Right cardiac atrium (tissue), 5 donors: Measurements from ENCODE around the gene SND1. TPM values are rescaled to one million over a fixed set of nuclear protein-coding genes. Genes with fewer than 3 reads are reported as not detected.
A peak's percentile ranks its signal among the peaks of the same experiment; 100 is the strongest.

Source experiments
- ATAC-seq, 2 donors: fragments of 200-7000 bp; cut with Tn5 transposase; one replicate each; pipeline versions ENCODE4 v1.8.0 to v1.9.1; 2020; ENCODE audit warnings: moderate library complexity in 2 of 2, mild to moderate bottlenecking in 1 of 2
- DNase-seq, 3 donors: peaks; one replicate each; pipeline ENCODE4 v3.0.0-alpha.2; 2020
- H3K27ac ChIP-seq: one replicate; pipeline ENCODE4 v1.5.1; 2013; ENCODE audit warnings: mild to moderate bottlenecking, low read length, control low read depth, moderate library complexity
- H3K27me3 ChIP-seq: one replicate; pipeline ENCODE4 v1.6.1; 2013; ENCODE audit not compliant: control insufficient read depth, insufficient read depth
- H3K4me1 ChIP-seq: one replicate; pipeline ENCODE4 v1.6.1; 2013; ENCODE audit warnings: low read length; ENCODE audit not compliant: control insufficient read depth, insufficient read depth
- H3K4me3 ChIP-seq: one replicate; pipeline ENCODE4 v1.5.1; 2013; ENCODE audit warnings: low read length, control low read depth
- H3K9me3 ChIP-seq: one replicate; pipeline ENCODE4 v1.6.1; 2013; ENCODE audit warnings: low read length; ENCODE audit not compliant: control insufficient read depth
- WGBS: extraction: QIAGEN DNeasy Blood & Tissue Kit; methylation state at CpG from one replicate; pipeline ENCODE4 v1.1.7; 2013; 5-methylcytosine and 5-hydroxymethylcytosine counted together
- intact Hi-C, 4 donors: fragments of 100-400 bp; cut with DNase I; formaldehyde crosslinking; loops; one replicate each; pipeline versions ENCODE4 v1.11.0 to v1.14.0; 2022 to 2023
- polyA plus RNA-seq: library from polyadenylated mRNA; stranded (reverse); fragments of 200-250 nt; gene quantifications from one replicate; pipeline ENCODE4 v1.2.3, GENCODE V29; 2013
- total RNA-seq, 4 donors: library from RNA; stranded (reverse); fragmentation: NEBNext Ultra II Directional; extraction: Animal tissue kit (Norgen Biotek cat#: 25700); gene quantifications; one replicate each; pipeline ENCODE4 v1.2.1, GENCODE V29; 2021
- donor health status: healthy with polysubstance abuse.
- donor health status: DM: no; HTN: yes; CAD: no.
- donor health status: DM: no; HTN: no; CAD: no.
- donor health status: DM: no; HTN: yes; CAD: no; lungs with severe emphysema.
- donor health status: DM: yes; HTN: yes; CAD: no.

SND1 gene
- total and polyA plus RNA-seq, 5 donors = 50.0 to 107 (median 89.3) TPM

DNA sequence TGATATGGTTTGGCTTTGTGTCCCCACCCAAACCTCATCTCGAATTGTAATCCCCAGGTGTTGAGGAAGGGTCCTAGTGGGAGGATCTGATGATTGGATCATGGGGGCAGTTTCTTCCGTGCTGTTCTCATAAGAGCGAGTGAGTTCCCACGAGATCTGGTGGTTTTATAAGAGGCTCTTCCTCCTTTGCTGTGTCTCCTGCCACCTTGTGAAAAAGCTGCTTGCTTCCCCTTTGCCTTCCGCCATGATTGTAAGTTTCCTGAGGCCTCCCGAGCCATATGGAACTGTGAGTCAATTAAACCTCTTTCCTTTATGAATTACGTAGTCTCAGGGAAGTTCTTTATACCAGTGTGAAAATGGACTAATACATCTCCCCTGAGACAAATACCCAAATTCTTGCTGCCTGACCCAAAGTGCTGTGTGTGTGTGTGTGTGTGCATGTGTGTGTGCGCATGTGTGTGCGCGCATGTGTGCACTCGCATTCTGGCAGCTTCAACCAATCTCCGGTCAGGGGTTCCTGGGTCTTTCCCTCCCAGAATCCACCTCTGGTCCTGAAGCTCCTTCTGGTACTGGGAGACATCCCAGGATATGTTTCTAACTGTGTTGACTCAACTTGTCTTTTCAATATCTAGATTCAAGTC lies 477.4 kb downstream of the SND1 start:
- H3K4me3 ChIP-seq = no peak overlapping the region
- no peaks in the 10 kb centered on the region for H3K9me3 ChIP-seq
- intact Hi-C loops = no loop called here
- no peaks in the 10 kb centered on the region for H3K4me1 ChIP-seq
- 74% methylated on average over 12 of the region's 12 CpGs for WGBS
- DNase-seq = no peak
- ATAC-seq = no peak
- no peak overlapping the region for H3K27ac ChIP-seq
- no peaks in the 10 kb centered on the region for H3K27me3 ChIP-seq

DNA sequence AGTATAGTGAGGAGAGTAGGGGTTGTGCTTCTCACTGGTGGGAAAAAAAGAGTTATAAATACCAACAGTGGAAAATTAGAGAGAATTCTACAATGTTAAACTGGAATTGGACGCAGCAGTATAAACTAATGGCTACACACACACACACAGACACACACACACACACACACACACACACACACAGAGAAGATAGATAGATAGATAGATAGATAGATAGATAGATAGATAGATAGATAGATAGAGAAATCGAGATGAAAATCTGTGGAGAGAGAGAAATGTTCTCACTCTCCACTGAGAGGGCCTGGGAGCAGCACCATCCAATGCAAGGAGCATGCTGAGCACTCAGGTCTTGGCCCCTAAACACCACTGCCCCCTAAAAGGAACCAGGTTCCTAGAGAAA lies 479.1 kb downstream of the SND1 start:
- no peaks in the 10 kb centered on the region for H3K27me3 ChIP-seq
- peaks cover 5% of the 10 kb centered on the region for H3K4me1 ChIP-seq
- no peak for DNase-seq
- intact Hi-C loops = loop anchor here in 2 of 4 donors (10.0 kb wide), 2 partner anchors 416 to 426 kb away; no protein-coding TSS in a partner anchor
- H3K27ac ChIP-seq = no peak overlapping the region
- WGBS = 85% methylated on average over 2 of the region's 2 CpGs
- no peak for ATAC-seq
- H3K4me3 ChIP-seq = no peak overlapping the region
- no peaks in the 10 kb centered on the region for H3K9me3 ChIP-seq

DNA sequence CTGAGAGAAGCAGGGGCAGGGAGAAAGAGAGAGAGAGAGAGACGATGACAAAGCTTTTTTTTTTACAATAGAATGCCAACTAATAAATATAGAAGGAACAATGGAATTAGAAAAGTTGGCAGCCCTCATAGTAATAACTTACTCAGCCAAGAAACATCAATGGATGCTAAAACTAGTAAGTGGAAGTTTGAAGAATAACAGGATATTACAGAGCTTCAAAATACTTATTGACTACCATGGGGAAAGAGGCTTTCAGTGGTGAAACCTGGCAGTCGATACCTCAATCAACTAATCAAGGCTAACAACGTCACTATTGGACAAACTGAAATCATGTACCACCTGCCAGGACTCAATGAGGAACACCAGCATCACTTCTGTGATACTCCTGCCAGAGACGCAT lies 479.7 kb downstream of the SND1 start:
- intact Hi-C loops = loop anchor here in 2 of 4 donors (10.0 kb wide), 2 partner anchors 417 to 427 kb away; no protein-coding TSS in a partner anchor
- no peak overlapping the region for H3K27ac ChIP-seq
- ATAC-seq = no peak

GRCh38 chr7:128132426-128133069 lies 480.6 kb downstream of the SND1 start:
- Histone ChIP-seq H3K4me3 (no peak overlapping the region), H3K9me3 (no peaks in the 10 kb centered on the region), H3K27me3 (no peaks in the 10 kb centered on the region), H3K4me1 (peaks cover 6% of the 10 kb centered on the region), H3K27ac (no peak overlapping the region)
- intact Hi-C loops = loop anchor here in 2 of 4 donors (10.0 kb wide), 2 partner anchors 418 to 428 kb away; no protein-coding TSS in a partner anchor
- no peak for DNase-seq
- WGBS = 52% methylated on average over 9 of the region's 9 CpGs
- ATAC-seq = no peak

More for the DNA sequence above, 479.7 kb downstream of the SND1 start:
- peaks cover 6% of the 10 kb centered on the region for H3K4me1 ChIP-seq
- DNase-seq = no peak
- H3K4me3 ChIP-seq = no peak overlapping the region
- WGBS = 55% methylated on average over 4 of the region's 4 CpGs
- H3K27me3 ChIP-seq = no peaks in the 10 kb centered on the region
- no peaks in the 10 kb centered on the region for H3K9me3 ChIP-seq

GRCh38 chr7:128135159-128135514 lies 483.1 kb downstream of the SND1 start:
- DNase-seq = peak in 1 of 3 donors; percentile 22
- H3K27me3 ChIP-seq = no peaks in the 10 kb centered on the region
- intact Hi-C loops = loop anchor here (5.0 to 10.0 kb wide), 3 partner anchors 72 to 430 kb away; no protein-coding TSS in a partner anchor
- ATAC-seq = no peak
- H3K27ac ChIP-seq = no peak overlapping the region
- peaks cover 6% of the 10 kb centered on the region for H3K4me1 ChIP-seq
- WGBS = 9% methylated on average over 6 of the region's 6 CpGs
- H3K9me3 ChIP-seq = no peaks in the 10 kb centered on the region
- H3K4me3 ChIP-seq = peak overlapping the region; percentile 62

GRCh38 chr7:128135515-128136214 lies 483.7 kb downstream of the SND1 start:
- peak; percentile 49 to 82 (median 81) for DNase-seq
- under 1% methylated on average over 57 of the region's 57 CpGs for WGBS
- intact Hi-C loops = loop anchor here (5.0 to 10.0 kb wide), 3 partner anchors 72 to 431 kb away; no protein-coding TSS in a partner anchor
- Histone ChIP-seq H3K27me3 (no peaks in the 10 kb centered on the region), H3K9me3 (no peaks in the 10 kb centered on the region), H3K27ac (no peak overlapping the region), H3K4me3 (peak overlapping the region; percentile 62), H3K4me1 (peaks cover 6% of the 10 kb centered on the region)
- peak; percentile 87 to 93 for ATAC-seq

DNA sequence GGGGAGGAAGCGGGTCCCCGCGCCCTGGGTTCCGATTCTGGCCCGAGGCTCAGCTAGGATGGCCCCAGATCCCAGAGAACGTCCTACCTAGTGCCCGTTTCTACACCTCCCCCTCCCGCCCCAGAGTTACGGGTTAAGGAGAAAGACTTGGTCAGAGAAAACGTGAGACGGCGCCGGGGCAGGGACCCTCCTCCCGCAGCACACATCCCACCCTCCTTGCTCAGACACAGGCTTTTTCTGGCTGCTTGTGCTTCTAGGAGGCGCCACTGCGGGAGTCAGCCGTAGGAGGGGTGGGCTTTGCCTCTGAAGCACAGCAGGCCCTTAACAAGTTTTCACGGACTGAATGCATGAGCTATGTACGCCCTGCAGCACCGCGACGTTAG lies 484.2 kb downstream of the SND1 start:
- no peaks in the 10 kb centered on the region for H3K27me3 ChIP-seq
- ATAC-seq = peak; percentile 20 to 29
- WGBS = 4% methylated on average over 22 of the region's 22 CpGs
- H3K9me3 ChIP-seq = no peaks in the 10 kb centered on the region
- H3K27ac ChIP-seq = no peak overlapping the region
- intact Hi-C loops = loop anchor here (5.0 to 10.0 kb wide), 3 partner anchors 71 to 431 kb away; no protein-coding TSS in a partner anchor
- no peak for DNase-seq
- peak overlapping the region; percentile 62 for H3K4me3 ChIP-seq
- peaks cover 6% of the 10 kb centered on the region for H3K4me1 ChIP-seq

GRCh38 chr7:128137181-128137580 lies 485.2 kb downstream of the SND1 start:
- no peaks in the 10 kb centered on the region for H3K9me3 ChIP-seq
- DNase-seq = no peak
- WGBS = 60% methylated on average over 9 of the region's 9 CpGs
- H3K27ac ChIP-seq = no peak overlapping the region
- peaks cover 6% of the 10 kb centered on the region for H3K4me1 ChIP-seq
- no peak for ATAC-seq
- intact Hi-C loops = loop anchor here (5.0 to 10.0 kb wide), 3 partner anchors 70 to 432 kb away; no protein-coding TSS in a partner anchor
- H3K4me3 ChIP-seq = no peak overlapping the region
- H3K27me3 ChIP-seq = no peaks in the 10 kb centered on the region

- intact Hi-C loops = loop anchor here (5.0 to 10.0 kb wide), 3 partner anchors 68 to 435 kb away; no protein-coding TSS in a partner anchor
- no peak overlapping the region for H3K27ac ChIP-seq
- peaks cover 6% of the 10 kb centered on the region for H3K4me1 ChIP-seq
- ATAC-seq (no peak), DNase-seq (no peak)
- H3K9me3 ChIP-seq = no peaks in the 10 kb centered on the region
- 73% methylated on average over 3 of the region's 3 CpGs for WGBS
- H3K27me3 ChIP-seq = no peaks in the 10 kb centered on the region
- no peak overlapping the region for H3K4me3 ChIP-seq
Observed at GRCh38 chr7:128139406-128139805, 487.4 kb downstream of the SND1 start.

- Histone ChIP-seq H3K27me3 (no peaks in the 10 kb centered on the region), H3K27ac (no peak overlapping the region), H3K4me1 (no peaks in the 10 kb centered on the region), H3K4me3 (no peak overlapping the region), H3K9me3 (no peaks in the 10 kb centered on the region)
- ATAC-seq (no peak), DNase-seq (no peak)
- 88% methylated on average over 6 of the region's 6 CpGs for WGBS
- intact Hi-C loops = no loop called here
Observed at GRCh38 chr7:128141683-128142195, 489.7 kb downstream of the SND1 start.
